Memory B cell (primary cell): Measurements from ENCODE around the gene ADGRL1.
A peak's percentile ranks its signal among the peaks of the same experiment; 100 is the strongest.

Experiments
- ATAC-seq: fragments of 150-1000 bp; cut with Tn5 transposase; 2 replicates; pipeline ENCODE4 v1.10.0; 2021; ENCODE audit warnings: low read depth, mild to moderate bottlenecking, moderate library complexity
- DNase-seq, 2 donors: peaks; one replicate each; pipeline ENCODE4 v3.0.0; 2022; ENCODE audit warnings: low spot score in 2 of 2
- H3K27ac Mint-ChIP-seq: one replicate; pipeline ENCODE4 v1.8.0; 2022; ENCODE audit warnings: mild to moderate bottlenecking, moderate library complexity, mixed read lengths
- H3K27me3 Mint-ChIP-seq: one replicate; pipeline ENCODE4 v1.8.0; 2022; ENCODE audit warnings: mixed read lengths
- H3K36me3 Mint-ChIP-seq: one replicate; pipeline ENCODE4 v1.8.0; 2022; ENCODE audit warnings: mild to moderate bottlenecking, mixed read lengths
- H3K4me1 Mint-ChIP-seq: one replicate; pipeline ENCODE4 v1.8.0; 2022; ENCODE audit warnings: mixed read lengths
- H3K4me3 Mint-ChIP-seq: one replicate; pipeline ENCODE4 v1.8.0; 2022; ENCODE audit warnings: mild to moderate bottlenecking, moderate library complexity, mixed read lengths
- H3K9me3 Mint-ChIP-seq: one replicate; pipeline ENCODE4 v1.8.0; 2022; ENCODE audit warnings: mixed read lengths

ADGRL1 gene

GRCh38 chr19:14141041-14141440 lies 64.9 kb downstream of the ADGRL1 start:
- Mint-ChIP-seq H3K4me3 (no peak overlapping the region), H3K4me1 (peaks cover 14% of the 10 kb centered on the region), H3K27ac (no peak overlapping the region), H3K36me3 (peaks cover 8% of the 10 kb centered on the region), H3K9me3 (no peaks in the 10 kb centered on the region), H3K27me3 (no peaks in the 10 kb centered on the region)
- no peak for ATAC-seq
- DNase-seq: no peak

- no peaks in the 10 kb centered on the region for H3K27me3 Mint-ChIP-seq
- H3K36me3 Mint-ChIP-seq: peaks cover 8% of the 10 kb centered on the region
- H3K9me3 Mint-ChIP-seq: no peaks in the 10 kb centered on the region
- H3K4me3 Mint-ChIP-seq: peak overlapping the region; percentile 27
- DNase-seq (no peak), ATAC-seq (no peak)
- no peak overlapping the region for H3K27ac Mint-ChIP-seq
- H3K4me1 Mint-ChIP-seq: peaks cover 18% of the 10 kb centered on the region
These were observed 66.0 kb downstream of the ADGRL1 start for GRCh38 chr19:14139944-14140343.

- Mint-ChIP-seq H3K9me3 (no peaks in the 10 kb centered on the region), H3K27ac (no peak overlapping the region), H3K4me3 (peak overlapping the region; percentile 68), H3K4me1 (peaks cover 18% of the 10 kb centered on the region), H3K27me3 (no peaks in the 10 kb centered on the region), H3K36me3 (peaks cover 8% of the 10 kb centered on the region)
- DNase-seq (no peak), ATAC-seq (no peak)
These were observed 67.2 kb downstream of the ADGRL1 start for GRCh38 chr19:14138576-14139265.

GRCh38 chr19:14136509-14137281 lies 69.3 kb downstream of the ADGRL1 start, which contains the start of gene ASF1B:
Gene ASF1B (minus strand): TSS chr19:14136589. CDS start chr19:14136456, 133 bp downstream.
- Mint-ChIP-seq H3K4me1 (peaks cover 15% of the 10 kb centered on the region), H3K27me3 (no peaks in the 10 kb centered on the region), H3K27ac (peak within 1 kb of the TSS; percentile 65), H3K36me3 (peaks cover 8% of the 10 kb centered on the region), H3K9me3 (no peaks in the 10 kb centered on the region), H3K4me3 (peak within 1 kb of the TSS; percentile 85)
- ATAC-seq: peak; percentile 81
- peak; percentile 93 to 95 for DNase-seq

- Mint-ChIP-seq H3K4me3 (peak overlapping the region; percentile 85), H3K36me3 (peaks cover 8% of the 10 kb centered on the region), H3K9me3 (no peaks in the 10 kb centered on the region), H3K27me3 (no peaks in the 10 kb centered on the region), H3K4me1 (peaks cover 15% of the 10 kb centered on the region), H3K27ac (peak overlapping the region; percentile 65)
- no peak for ATAC-seq
- no peak for DNase-seq
These were observed 69.9 kb downstream of the ADGRL1 start for GRCh38 chr19:14135985-14136508.

- H3K9me3 Mint-ChIP-seq: no peaks in the 10 kb centered on the region
- H3K36me3 Mint-ChIP-seq: peaks cover 6% of the 10 kb centered on the region
- ATAC-seq (no peak), DNase-seq (no peak)
- H3K4me3 Mint-ChIP-seq: peak overlapping the region; percentile 85
- no peaks in the 10 kb centered on the region for H3K27me3 Mint-ChIP-seq
- peaks cover 15% of the 10 kb centered on the region for H3K4me1 Mint-ChIP-seq
- peak overlapping the region; percentile 65 for H3K27ac Mint-ChIP-seq
These were observed 70.6 kb downstream of the ADGRL1 start for GRCh38 chr19:14135355-14135754.

GRCh38 chr19:14127929-14128509 lies 78.0 kb downstream of the ADGRL1 start:
- H3K4me1 Mint-ChIP-seq: no peaks in the 10 kb centered on the region
- no peak overlapping the region for H3K27ac Mint-ChIP-seq
- H3K27me3 Mint-ChIP-seq: no peaks in the 10 kb centered on the region
- H3K36me3 Mint-ChIP-seq: no peaks in the 10 kb centered on the region
- no peak overlapping the region for H3K4me3 Mint-ChIP-seq
- H3K9me3 Mint-ChIP-seq: no peaks in the 10 kb centered on the region
- DNase-seq: no peak
- no peak for ATAC-seq

- Mint-ChIP-seq H3K27ac (no peak overlapping the region), H3K27me3 (no peaks in the 10 kb centered on the region), H3K4me3 (no peak overlapping the region), H3K36me3 (no peaks in the 10 kb centered on the region), H3K9me3 (no peaks in the 10 kb centered on the region), H3K4me1 (no peaks in the 10 kb centered on the region)
- no peak for ATAC-seq
- DNase-seq: no peak
These were observed 78.8 kb downstream of the ADGRL1 start for GRCh38 chr19:14127176-14127575.

GRCh38 chr19:14122924-14123323 lies 83.0 kb downstream of the ADGRL1 start:
- Mint-ChIP-seq H3K9me3 (no peaks in the 10 kb centered on the region), H3K27me3 (no peaks in the 10 kb centered on the region), H3K27ac (no peak overlapping the region), H3K4me3 (no peak overlapping the region), H3K36me3 (no peaks in the 10 kb centered on the region), H3K4me1 (peaks cover 6% of the 10 kb centered on the region)
- ATAC-seq: no peak
- DNase-seq: no peak

GRCh38 chr19:14120497-14120780 lies 85.5 kb downstream of the ADGRL1 start:
- Mint-ChIP-seq H3K4me1 (peaks cover 19% of the 10 kb centered on the region), H3K4me3 (no peak overlapping the region), H3K27ac (no peak overlapping the region), H3K27me3 (no peaks in the 10 kb centered on the region), H3K36me3 (no peaks in the 10 kb centered on the region), H3K9me3 (no peaks in the 10 kb centered on the region)
- no peak for DNase-seq
- no peak for ATAC-seq

GRCh38 chr19:14119644-14120496 lies 86.1 kb downstream of the ADGRL1 start:
- Mint-ChIP-seq H3K9me3 (no peaks in the 10 kb centered on the region), H3K27ac (peak overlapping the region; percentile 65), H3K4me3 (no peak overlapping the region), H3K36me3 (no peaks in the 10 kb centered on the region), H3K27me3 (no peaks in the 10 kb centered on the region), H3K4me1 (peaks cover 21% of the 10 kb centered on the region)
- ATAC-seq (no peak), DNase-seq (no peak)

- no peak for DNase-seq
- Mint-ChIP-seq H3K4me1 (peaks cover 25% of the 10 kb centered on the region), H3K27me3 (no peaks in the 10 kb centered on the region), H3K4me3 (peak overlapping the region; percentile 95), H3K36me3 (no peaks in the 10 kb centered on the region), H3K9me3 (no peaks in the 10 kb centered on the region), H3K27ac (peak overlapping the region; percentile 90)
- ATAC-seq: no peak
These were observed 86.8 kb downstream of the ADGRL1 start for GRCh38 chr19:14119146-14119545.

GRCh38 chr19:14118165-14119051 lies 87.6 kb downstream of the ADGRL1 start:
- Mint-ChIP-seq H3K36me3 (no peaks in the 10 kb centered on the region), H3K27ac (peak overlapping the region; percentile 90), H3K4me3 (peak overlapping the region; percentile 95), H3K9me3 (no peaks in the 10 kb centered on the region), H3K4me1 (peaks cover 27% of the 10 kb centered on the region), H3K27me3 (no peaks in the 10 kb centered on the region)
- peak; percentile 30 to 37 for DNase-seq
- no peak for ATAC-seq
